ENCODE results near the gene ARHGEF16. TPM values are rescaled to one million over a fixed set of nuclear protein-coding genes. Genes with fewer than 3 reads are reported as not detected.

Gene ARHGEF16
- total RNA-seq, 1 donor from 2014 or later: not detected

DNA sequence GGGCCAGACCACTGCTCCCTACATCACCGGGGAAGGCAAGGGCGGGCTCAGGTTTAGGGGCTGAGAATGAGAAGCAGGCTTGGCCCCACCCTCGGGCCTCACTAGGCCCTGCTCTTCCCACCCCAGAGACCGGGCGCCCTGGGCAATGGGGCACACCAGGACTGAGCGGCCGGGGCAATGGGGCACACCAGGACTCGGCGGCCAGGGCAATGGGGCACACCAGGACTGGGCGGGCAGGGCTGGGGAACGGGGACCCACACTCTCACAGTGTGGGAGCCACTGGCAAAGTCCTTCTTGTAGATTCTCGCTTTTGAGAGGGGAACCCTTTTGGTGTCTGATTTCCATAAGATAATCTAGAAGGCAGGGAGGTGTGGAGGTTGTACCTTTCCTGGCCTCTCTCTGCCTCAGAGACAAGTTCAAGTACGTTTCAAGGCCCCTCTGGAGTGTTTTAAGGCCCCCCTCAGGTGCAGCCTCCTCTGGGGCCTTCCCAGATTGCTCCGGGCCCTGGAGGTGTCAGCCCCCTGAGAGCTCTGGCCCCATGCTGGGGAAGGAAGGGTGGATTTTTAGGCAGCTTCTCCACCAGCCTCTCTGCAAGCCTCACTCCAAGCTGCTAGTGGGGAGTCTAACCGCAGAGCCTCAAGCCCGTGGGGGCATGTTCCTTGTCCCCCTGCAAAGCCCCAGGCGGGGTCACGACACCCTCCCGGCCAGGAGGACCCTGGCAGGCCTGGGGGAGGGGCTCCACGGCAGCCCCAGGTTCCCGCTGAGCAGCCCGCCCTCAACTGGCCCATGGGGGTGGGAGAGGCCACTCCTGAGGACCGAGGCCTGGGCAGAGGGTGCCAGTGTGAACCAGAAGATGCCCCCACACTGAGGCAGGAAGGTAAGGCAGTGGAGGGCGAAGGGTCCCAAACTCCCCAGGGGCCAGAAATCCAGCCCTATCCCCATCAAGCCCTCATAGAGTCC is 66.2 kb downstream of the ARHGEF16 start:
- POLR2A ChIA-PET: no interaction called here
- no peak for DNase-seq
- no peak for ATAC-seq (ENCODE audit: low read depth)
- Mint-ChIP-seq H3K36me3 (ENCODE audit: low read depth) (peaks cover 3% of the 10 kb centered on the region), H3K4me3 (no peak overlapping the region), H3K9me3 (no peaks in the 10 kb centered on the region), H3K4me1 (no peaks in the 10 kb centered on the region), H3K27ac (no peak overlapping the region), H3K27me3 (no peaks in the 10 kb centered on the region)
- TF ChIP-seq CTCF (IDR thresholded peaks at IDR 0.05): no peak
- CTCF ChIA-PET: no interaction called here
- intact Hi-C loops (cut with micrococcal nuclease): no loop called here

DNA sequence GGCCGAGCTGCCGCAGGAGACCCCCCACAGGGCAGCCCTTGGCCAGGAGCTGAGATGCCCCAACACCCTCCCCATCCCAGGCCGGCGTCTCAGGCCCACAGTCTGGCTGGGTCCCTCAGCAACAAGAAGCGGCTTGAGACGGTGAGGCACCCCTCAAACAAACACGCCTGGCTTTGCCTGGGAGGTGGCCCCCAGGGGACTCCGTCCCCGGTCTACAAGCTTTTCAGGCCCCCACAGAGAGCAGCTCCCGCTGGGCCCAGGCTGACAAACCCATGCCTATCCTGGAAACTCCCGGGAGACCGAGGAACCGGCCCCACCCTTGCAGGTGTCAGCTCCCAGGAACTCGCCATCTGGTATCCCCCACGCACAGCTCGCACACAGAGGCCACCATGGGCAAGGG is 67.0 kb downstream of the ARHGEF16 start:
- peaks cover 3% of the 10 kb centered on the region for H3K36me3 Mint-ChIP-seq (ENCODE audit: low read depth)
- ChIA-PET POLR2A (no interaction called here), CTCF (no interaction called here)
- no peak overlapping the region for H3K4me3 Mint-ChIP-seq
- no peaks in the 10 kb centered on the region for H3K9me3 Mint-ChIP-seq
- no peak for TF ChIP-seq CTCF (IDR thresholded peaks at IDR 0.05)
- H3K27me3 Mint-ChIP-seq: no peaks in the 10 kb centered on the region
- H3K27ac Mint-ChIP-seq: no peak overlapping the region
- ATAC-seq (ENCODE audit: low read depth) (no peak), DNase-seq (no peak)
- intact Hi-C loops (cut with micrococcal nuclease): no loop called here
- H3K4me1 Mint-ChIP-seq: no peaks in the 10 kb centered on the region

- Mint-ChIP-seq H3K36me3 (ENCODE audit: low read depth) (peaks cover 3% of the 10 kb centered on the region), H3K27me3 (no peaks in the 10 kb centered on the region), H3K27ac (no peak overlapping the region), H3K4me3 (no peak overlapping the region), H3K9me3 (no peaks in the 10 kb centered on the region), H3K4me1 (no peaks in the 10 kb centered on the region)
- DNase-seq: no peak
- ChIA-PET POLR2A (no interaction called here), CTCF (no interaction called here)
- TF ChIP-seq CTCF (IDR thresholded peaks at IDR 0.05): no peak
- no peak for ATAC-seq (ENCODE audit: low read depth)
- intact Hi-C loops (cut with micrococcal nuclease): no loop called here
These were observed 67.6 kb downstream of the ARHGEF16 start for GRCh38 chr1:3522112-3522511.

- intact Hi-C loops (cut with micrococcal nuclease): no loop called here
- Mint-ChIP-seq H3K36me3 (ENCODE audit: low read depth) (peaks cover 3% of the 10 kb centered on the region), H3K27ac (no peak overlapping the region), H3K27me3 (no peaks in the 10 kb centered on the region), H3K4me1 (no peaks in the 10 kb centered on the region), H3K4me3 (no peak overlapping the region), H3K9me3 (no peaks in the 10 kb centered on the region)
- DNase-seq: no peak
- ATAC-seq (ENCODE audit: low read depth): no peak
- ChIA-PET POLR2A (no interaction called here), CTCF (no interaction called here)
- TF ChIP-seq CTCF (IDR thresholded peaks at IDR 0.05): no peak
These were observed 68.2 kb downstream of the ARHGEF16 start for GRCh38 chr1:3522564-3523265.

GRCh38 chr1:3523980-3524379 is 69.5 kb downstream of the ARHGEF16 start:
- DNase-seq: no peak
- H3K36me3 Mint-ChIP-seq (ENCODE audit: low read depth): no peaks in the 10 kb centered on the region
- no peaks in the 10 kb centered on the region for H3K9me3 Mint-ChIP-seq
- POLR2A ChIA-PET: no interaction called here
- H3K27me3 Mint-ChIP-seq: no peaks in the 10 kb centered on the region
- no peak for ATAC-seq (ENCODE audit: low read depth)
- intact Hi-C loops (cut with micrococcal nuclease): no loop called here
- TF ChIP-seq CTCF (IDR thresholded peaks at IDR 0.05): no peak
- no peak overlapping the region for H3K27ac Mint-ChIP-seq
- no peaks in the 10 kb centered on the region for H3K4me1 Mint-ChIP-seq
- H3K4me3 Mint-ChIP-seq: no peak overlapping the region
- CTCF ChIA-PET: no interaction called here

Data from activated B cell treated with CpG ODN at 0.5 μM for 24 hours (primary cell).